K562 (cell line): ENCODE measurements around the gene CHCHD5. TPM values are rescaled to one million over a fixed set of nuclear protein-coding genes. Genes with fewer than 3 reads are reported as not detected.

Experiments
- ATAC-seq: fragments of 200-7000 bp; cut with Tn5 transposase; 3 replicates; pipeline ENCODE4 v1.9.1; 2020; ENCODE audit warnings: moderate library complexity
- BruUV-seq: library from RNA; stranded (reverse); fragments of 400-500 nt; replicated peaks from 2 replicates; lab custom pipeline; 2021; lab: Mats Ljungman, UMichigan
- CTCF ChIA-PET: fragments of 300-600 bp; formaldehyde crosslinking; extraction: SDS; loops from one replicate; lab custom pipeline; 2021; ENCODE audit warnings: low intra/inter-chr PET ratio; lab: Yijun Ruan, JAX
- POLR2A ChIA-PET: fragments of 300-600, 350-650 bp; sonication (Branson Sonifier 250); formaldehyde crosslinking; extraction: SDS; loops from one replicate; lab custom pipeline; 2021; ENCODE audit warnings: antibody characterized with exemption, inconsistent platforms; lab: Yijun Ruan, JAX
- DNase-seq, 4 experiments: peaks; one replicate each; pipeline versions ENCODE4 v3.0.0 to v3.0.0-alpha.2; 2011 to 2018; ENCODE audit warnings: low spot score in 3 of 4, mixed read lengths in 3 of 4; ENCODE audit errors: extremely low read depth in 1 of 4
- FAIRE-seq: peaks from 2 replicates; lab custom pipeline; 2011; peaks lifted over from hg19 to GRCh38; lab: Jason Lieb, UNC
- H2AFZ ChIP-seq: 2 replicates; pipeline ENCODE4 v1.6.0; 2011; ENCODE audit warnings: low read depth, low read length, control low read depth, inconsistent platforms
- H3K27ac ChIP-seq: fragments of 200-600 bp; 3 replicates; pipeline ENCODE4 v1.8.0; 2011; ENCODE audit warnings: low read depth, mild to moderate bottlenecking, control low read depth, inconsistent platforms, low read length, moderate library complexity, mixed read lengths; ENCODE audit errors: extremely low read depth
- H3K27me3 ChIP-seq, 2 experiments: fragments of 300-600 bp in 1 of 2; 2 replicates in 1 of 2; 3 replicates in 1 of 2; pipeline versions ENCODE4 v1.6.0 to v1.8.0; 2011; ENCODE audit warnings: inconsistent platforms in 2 of 2, low read length in 2 of 2, mild to moderate bottlenecking in 1 of 2, mixed read lengths in 1 of 2, moderate library complexity in 1 of 2; ENCODE audit not compliant: control insufficient read depth in 2 of 2, insufficient read depth in 2 of 2
- H3K36me3 ChIP-seq: fragments of 300-600 bp; 3 replicates; pipeline ENCODE4 v1.8.0; 2011; ENCODE audit warnings: mild to moderate bottlenecking, low read length, inconsistent platforms; ENCODE audit not compliant: control insufficient read depth, insufficient read depth
- H3K4me1 ChIP-seq, 2 experiments: fragments of 200-600 bp in 1 of 2; replicated peaks in 1 of 2; 2 replicates in 1 of 2; 3 replicates in 1 of 2; pipeline versions ENCODE4 v1.5.1 to v1.8.0; 2011; ENCODE audit warnings: inconsistent platforms in 2 of 2, low read length in 2 of 2, mild to moderate bottlenecking in 1 of 2, mixed read lengths in 1 of 2, moderate library complexity in 1 of 2; ENCODE audit not compliant: control insufficient read depth in 2 of 2, insufficient read depth in 2 of 2
- H3K4me2 ChIP-seq: 2 replicates; pipeline ENCODE4 v1.6.1; 2011; ENCODE audit warnings: low read length, control low read depth, inconsistent platforms, mixed read lengths; ENCODE audit not compliant: insufficient read depth
- H3K4me3 ChIP-seq: fragments of 200-600 bp; sonication (generic), shearing (Covaris generic); 2 replicates; pipeline ENCODE4 v1.5.1; 2016; ENCODE audit warnings: control low read depth, inconsistent platforms
- H3K79me2 ChIP-seq: fragments of 200-600 bp; 3 replicates; pipeline ENCODE4 v1.8.0; 2011; ENCODE audit warnings: low read length, inconsistent platforms; ENCODE audit not compliant: control insufficient read depth, insufficient read depth
- H3K9ac ChIP-seq, 2 experiments: 2 replicates each; pipeline versions ENCODE4 v1.6.0 to v1.6.1; 2011; ENCODE audit warnings: low read depth in 2 of 2, low read length in 2 of 2, control low read depth in 1 of 2, inconsistent platforms in 1 of 2, mild to moderate bottlenecking in 1 of 2, mixed read lengths in 1 of 2; ENCODE audit not compliant: insufficient read depth in 1 of 2
- H3K9me1 ChIP-seq: one replicate; pipeline ENCODE4 v1.6.0; 2011; ENCODE audit warnings: inconsistent platforms, mild to moderate bottlenecking, low read length, moderate library complexity; ENCODE audit not compliant: control insufficient read depth, insufficient read depth
- H3K9me3 ChIP-seq: replicated peaks from 2 replicates; pipeline ENCODE4 v1.5.1; 2011; ENCODE audit warnings: low read depth, low read length, inconsistent platforms; ENCODE audit not compliant: control insufficient read depth, insufficient read depth
- H4K20me1 ChIP-seq: replicated peaks from 2 replicates; pipeline ENCODE4 v1.6.1; 2011; ENCODE audit warnings: low read length, inconsistent platforms, mixed read lengths; ENCODE audit not compliant: control insufficient read depth, insufficient read depth
- DMBX1 ChIP-seq: fragments of 250-450 bp; sonication (Bioruptor Pico); IDR thresholded peaks from 2 replicates; pipeline ENCODE4 v1.8.0; 2022; ENCODE audit warnings: inconsistent platforms, mild to moderate bottlenecking, moderate library complexity, borderline replicate concordance
- KAT8 ChIP-seq: fragments of 450-650 bp; IDR thresholded peaks from 2 replicates; pipeline ENCODE4 v1.6.1; 2016; ENCODE audit warnings: low read depth, mild to moderate bottlenecking
- NCOA2 ChIP-seq, 2 experiments: fragments of 450-650 bp; IDR thresholded peaks; 2 replicates each; pipeline ENCODE4 v1.6.1; 2018; ENCODE audit warnings: mild to moderate bottlenecking in 2 of 2, moderate library complexity in 1 of 2; ENCODE audit not compliant: partially characterized antibody in 2 of 2
- POLR2AphosphoS2 ChIP-seq: IDR thresholded peaks from 2 replicates; pipeline ENCODE4 v1.6.1; 2012; ENCODE audit warnings: low read length, improper control_type of control experiment
- RBM22 ChIP-seq: fragments of 200-400 bp; formaldehyde crosslinking; IDR thresholded peaks from 2 replicates; pipeline ENCODE4 v1.6.1; 2018; ENCODE audit warnings: low read length, low read depth; ENCODE audit not compliant: poor library complexity, severe bottlenecking
- SAP30 ChIP-seq: fragments of 200-600 bp; sonication (generic); IDR thresholded peaks from 2 replicates; pipeline ENCODE4 v1.6.1; 2012; ENCODE audit warnings: borderline replicate concordance, low read depth, mild to moderate bottlenecking, moderate library complexity, low read length, control low read depth, inconsistent platforms; ENCODE audit not compliant: insufficient read depth, poor library complexity, severe bottlenecking
- SIX5 ChIP-seq, 2 experiments: IDR thresholded peaks; 2 replicates each; pipeline ENCODE4 v1.6.1; 2011; ENCODE audit warnings: low read length in 2 of 2, borderline replicate concordance in 1 of 2, low read depth in 1 of 2, mild to moderate bottlenecking in 1 of 2, moderate library complexity in 1 of 2; ENCODE audit not compliant: insufficient read depth in 1 of 2
- TFAM ChIP-seq: fragments of 250-450 bp; sonication (Bioruptor Pico); conservative IDR thresholded peaks from 2 replicates; pipeline ENCODE4 v1.5.0; 2021; ENCODE audit warnings: mild to moderate bottlenecking, moderate library complexity
- THRAP3 ChIP-seq: fragments of 450-650 bp; IDR thresholded peaks from 2 replicates; pipeline ENCODE4 v1.6.1; 2016; ENCODE audit warnings: mild to moderate bottlenecking, inconsistent platforms, borderline replicate concordance
- TSC22D4 ChIP-seq: fragments of 450-650 bp; IDR thresholded peaks from 2 replicates; pipeline ENCODE4 v1.6.1; 2016; ENCODE audit warnings: missing genetic modification characterization, missing biosample characterization, control low read depth
- ZNF232 ChIP-seq: sonication (generic); formaldehyde crosslinking; IDR thresholded peaks from 2 replicates; pipeline ENCODE4 v1.8.0; 2022; ENCODE audit warnings: mild to moderate bottlenecking, missing genetic modification reagents
- WGBS: fragments of 100-300 bp; shearing (Covaris generic); methylation state at CpG from one replicate; pipeline ENCODE4 v1.1.6; 2016; ENCODE audit warnings: low coverage, mixed read lengths; ENCODE audit not compliant: insufficient coverage; ENCODE audit errors: missing lambda C conversion rate; 5-methylcytosine and 5-hydroxymethylcytosine counted together
- in situ Hi-C: fragments of 300-500 bp; cut with MboI; formaldehyde crosslinking; loops from 4 replicates; pipeline ENCODE4 v1.15.0; 2018; ENCODE audit warnings: inconsistent platforms, mixed read lengths
- intact Hi-C: fragments of 100-400 bp; cut with micrococcal nuclease; formaldehyde crosslinking; loops from 2 replicates; pipeline ENCODE4 v1.14.2; 2022
- polyA plus RNA-seq, 8 experiments: library from polyadenylated mRNA; depleted of rRNA in 4 of 8; stranded (reverse) in 5 of 8; unstranded in 3 of 8; fragments of >200 nt; fragmentation: Nextera tagmentation in 2 of 8; fragmentation: Illumina TruSeq in 1 of 8; extraction: Ambion mirVana in 2 of 8; extraction: Trizol in 1 of 8; gene quantifications; 2 replicates each; pipeline versions ENCODE4 v1.2.1 to v1.2.3, GENCODE V29; 2011 to 2014; ENCODE audit warnings: inconsistent platforms in 1 of 8, missing spikeins in 1 of 8
- total RNA-seq, 7 experiments: library from RNA; depleted of rRNA in 6 of 7; stranded (reverse); fragments of >200 nt in 6 of 7; fragmentation: Illumina TruSeq in 2 of 7; extraction: Trizol in 2 of 7; gene quantifications; 2 replicates each; pipeline versions ENCODE4 v1.2.1 to v1.2.3, GENCODE V29; 2011 to 2021; ENCODE audit warnings: low replicate concordance in 1 of 7
- TF ChIP-seq, protein P1 (sequence below): fragments of 450-650 bp; formaldehyde crosslinking; conservative IDR thresholded peaks from 2 replicates; pipeline ENCODE4 v1.4.0; 2022; ENCODE audit warnings: mild to moderate bottlenecking, missing genetic modification characterization
- TF ChIP-seq, protein P2 (sequence below), 2 experiments: fragments of 450-650 bp in 1 of 2; sonication (generic) in 1 of 2; formaldehyde crosslinking in 1 of 2; IDR thresholded peaks in 1 of 2; conservative IDR thresholded peaks in 1 of 2; 2 replicates each; pipeline versions ENCODE4 v1.6.1 to v1.8.1; 2016 to 2023; ENCODE audit warnings: mild to moderate bottlenecking in 2 of 2, moderate library complexity in 2 of 2, inconsistent platforms in 1 of 2, missing genetic modification reagents in 1 of 2
- TF ChIP-seq, protein P3 (sequence below): fragments of 250-450 bp; sonication (Bioruptor Pico); IDR thresholded peaks from 2 replicates; pipeline ENCODE4 v1.4.0; 2020

The CHCHD5 gene
- total and polyA plus RNA-seq, 9 of the 15 experiments (the other 6 are each of a cell fraction or from before 2014, with no cell fraction given): 7.4 to 79.3 (median 33.4) TPM

DNA sequence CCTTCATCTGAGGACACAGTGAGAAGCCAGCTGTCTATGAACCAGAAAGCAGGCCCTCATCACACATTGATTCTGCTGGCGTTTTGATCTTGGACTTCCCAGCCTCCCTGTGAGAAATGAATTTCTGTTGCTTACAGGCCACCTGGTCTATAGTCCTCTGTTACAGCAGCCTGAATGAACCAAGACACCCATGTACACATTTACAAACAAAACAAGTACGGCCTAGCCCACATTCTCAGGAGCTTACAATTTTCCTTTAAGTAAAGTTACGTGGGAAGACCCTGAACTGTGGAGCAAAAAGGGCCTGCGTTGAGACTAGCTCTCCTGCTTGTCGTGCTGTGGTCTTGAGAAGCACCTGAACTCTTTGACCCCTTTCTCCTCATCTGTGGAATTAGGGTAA lies 49.3 kb downstream of the CHCHD5 start:
- H3K9me3 ChIP-seq: no peaks in the 10 kb centered on the region
- H3K27me3 ChIP-seq: no peaks in the 10 kb centered on the region
- no peak for DNase-seq
- no TSS peak for BruUV-seq
- no peak for FAIRE-seq
- peak overlapping the region; percentile 75 for H2AFZ ChIP-seq
- intact Hi-C loops: no loop called here
- H3K27ac ChIP-seq: no peak overlapping the region
- H3K4me3 ChIP-seq: no peak overlapping the region
- no peak overlapping the region; a peak in 1 of 4 replicates for H3K9ac ChIP-seq
- no peaks in the 10 kb centered on the region for H3K36me3 ChIP-seq
- 52% methylated on average over 5 of the region's 5 CpGs for WGBS
- H3K4me1 ChIP-seq: peaks cover 12 to 23% of the 10 kb centered on the region in 2 experiments
- ChIA-PET POLR2A (interaction anchor here (7.5 kb wide), 1 partner anchor 11 kb away, joined by 84 read pairs; the partner anchor contains the start of gene SLC20A1), CTCF (no interaction called here)
- H3K9me1 ChIP-seq: no peaks in the 10 kb centered on the region
- H4K20me1 ChIP-seq: no peaks in the 10 kb centered on the region
- in situ Hi-C loops: no loop called here
- no peak for ATAC-seq
- H3K4me2 ChIP-seq: no peak overlapping the region
- no peaks in the 10 kb centered on the region for H3K79me2 ChIP-seq
- TF ChIP-seq TFAM (CRISPR knock-in tag): no peak
- no peak for TF ChIP-seq THRAP3
- TF ChIP-seq ZNF232 (CRISPR knock-in tag): no peak
- TF ChIP-seq SIX5 (IDR thresholded peaks at IDR 0.05; ENCODE audit: borderline replicate concordance in 1 of 2, insufficient read depth in 1 of 2, low read depth in 1 of 2, low read length in 2 of 2): no peak
- TF ChIP-seq, protein P1, sequence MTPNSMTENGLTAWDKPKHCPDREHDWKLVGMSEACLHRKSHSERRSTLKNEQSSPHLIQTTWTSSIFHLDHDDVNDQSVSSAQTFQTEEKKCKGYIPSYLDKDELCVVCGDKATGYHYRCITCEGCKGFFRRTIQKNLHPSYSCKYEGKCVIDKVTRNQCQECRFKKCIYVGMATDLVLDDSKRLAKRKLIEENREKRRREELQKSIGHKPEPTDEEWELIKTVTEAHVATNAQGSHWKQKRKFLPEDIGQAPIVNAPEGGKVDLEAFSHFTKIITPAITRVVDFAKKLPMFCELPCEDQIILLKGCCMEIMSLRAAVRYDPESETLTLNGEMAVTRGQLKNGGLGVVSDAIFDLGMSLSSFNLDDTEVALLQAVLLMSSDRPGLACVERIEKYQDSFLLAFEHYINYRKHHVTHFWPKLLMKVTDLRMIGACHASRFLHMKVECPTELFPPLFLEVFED: no peak
- TF ChIP-seq TSC22D4 (tag): no peak
- TF ChIP-seq DMBX1: no peak
- TF ChIP-seq NCOA2 (IDR thresholded peaks at IDR 0.05; ENCODE audit: partially characterized antibody in 2 of 2): no peak
- no peak for TF ChIP-seq RBM22
- TF ChIP-seq SAP30: no peak
- TF ChIP-seq, protein P2, sequence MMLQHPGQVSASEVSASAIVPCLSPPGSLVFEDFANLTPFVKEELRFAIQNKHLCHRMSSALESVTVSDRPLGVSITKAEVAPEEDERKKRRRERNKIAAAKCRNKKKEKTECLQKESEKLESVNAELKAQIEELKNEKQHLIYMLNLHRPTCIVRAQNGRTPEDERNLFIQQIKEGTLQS (IDR thresholded peaks at IDR 0.05): no peak
- TF ChIP-seq, protein P2 (CRISPR knock-in tag; conservative IDR thresholded peaks at IDR 0.05): no peak
- TF ChIP-seq, protein P3, sequence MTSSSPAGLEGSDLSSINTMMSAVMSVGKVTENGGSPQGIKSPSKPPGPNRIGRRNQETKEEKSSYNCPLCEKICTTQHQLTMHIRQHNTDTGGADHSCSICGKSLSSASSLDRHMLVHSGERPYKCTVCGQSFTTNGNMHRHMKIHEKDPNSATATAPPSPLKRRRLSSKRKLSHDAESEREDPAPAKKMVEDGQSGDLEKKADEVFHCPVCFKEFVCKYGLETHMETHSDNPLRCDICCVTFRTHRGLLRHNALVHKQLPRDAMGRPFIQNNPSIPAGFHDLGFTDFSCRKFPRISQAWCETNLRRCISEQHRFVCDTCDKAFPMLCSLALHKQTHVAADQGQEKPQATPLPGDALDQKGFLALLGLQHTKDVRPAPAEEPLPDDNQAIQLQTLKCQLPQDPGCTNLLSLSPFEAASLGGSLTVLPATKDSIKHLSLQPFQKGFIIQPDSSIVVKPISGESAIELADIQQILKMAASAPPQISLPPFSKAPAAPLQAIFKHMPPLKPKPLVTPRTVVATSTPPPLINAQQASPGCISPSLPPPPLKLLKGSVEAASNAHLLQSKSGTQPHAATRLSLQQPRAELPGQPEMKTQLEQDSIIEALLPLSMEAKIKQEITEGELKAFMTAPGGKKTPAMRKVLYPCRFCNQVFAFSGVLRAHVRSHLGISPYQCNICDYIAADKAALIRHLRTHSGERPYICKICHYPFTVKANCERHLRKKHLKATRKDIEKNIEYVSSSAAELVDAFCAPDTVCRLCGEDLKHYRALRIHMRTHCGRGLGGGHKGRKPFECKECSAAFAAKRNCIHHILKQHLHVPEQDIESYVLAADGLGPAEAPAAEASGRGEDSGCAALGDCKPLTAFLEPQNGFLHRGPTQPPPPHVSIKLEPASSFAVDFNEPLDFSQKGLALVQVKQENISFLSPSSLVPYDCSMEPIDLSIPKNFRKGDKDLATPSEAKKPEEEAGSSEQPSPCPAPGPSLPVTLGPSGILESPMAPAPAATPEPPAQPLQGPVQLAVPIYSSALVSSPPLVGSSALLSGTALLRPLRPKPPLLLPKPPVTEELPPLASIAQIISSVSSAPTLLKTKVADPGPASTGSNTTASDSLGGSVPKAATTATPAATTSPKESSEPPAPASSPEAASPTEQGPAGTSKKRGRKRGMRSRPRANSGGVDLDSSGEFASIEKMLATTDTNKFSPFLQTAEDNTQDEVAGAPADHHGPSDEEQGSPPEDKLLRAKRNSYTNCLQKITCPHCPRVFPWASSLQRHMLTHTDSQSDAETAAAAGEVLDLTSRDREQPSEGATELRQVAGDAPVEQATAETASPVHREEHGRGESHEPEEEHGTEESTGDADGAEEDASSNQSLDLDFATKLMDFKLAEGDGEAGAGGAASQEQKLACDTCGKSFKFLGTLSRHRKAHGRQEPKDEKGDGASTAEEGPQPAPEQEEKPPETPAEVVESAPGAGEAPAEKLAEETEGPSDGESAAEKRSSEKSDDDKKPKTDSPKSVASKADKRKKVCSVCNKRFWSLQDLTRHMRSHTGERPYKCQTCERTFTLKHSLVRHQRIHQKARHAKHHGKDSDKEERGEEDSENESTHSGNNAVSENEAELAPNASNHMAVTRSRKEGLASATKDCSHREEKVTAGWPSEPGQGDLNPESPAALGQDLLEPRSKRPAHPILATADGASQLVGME (CRISPR knock-in tag): no peak
- TF ChIP-seq POLR2AphosphoS2: no peak
- TF ChIP-seq KAT8: no peak
